ENCODE results near the gene NCAPG2. TPM values are rescaled to one million over a fixed set of nuclear protein-coding genes. Genes with fewer than 3 reads are reported as not detected.

Gene NCAPG2
- total and polyA plus RNA-seq, 10 of the 15 experiments (the other 5 are each of a cell fraction or from before 2014, with no cell fraction given), result 11.2 to 78.2 (median 49.2) TPM

DNA sequence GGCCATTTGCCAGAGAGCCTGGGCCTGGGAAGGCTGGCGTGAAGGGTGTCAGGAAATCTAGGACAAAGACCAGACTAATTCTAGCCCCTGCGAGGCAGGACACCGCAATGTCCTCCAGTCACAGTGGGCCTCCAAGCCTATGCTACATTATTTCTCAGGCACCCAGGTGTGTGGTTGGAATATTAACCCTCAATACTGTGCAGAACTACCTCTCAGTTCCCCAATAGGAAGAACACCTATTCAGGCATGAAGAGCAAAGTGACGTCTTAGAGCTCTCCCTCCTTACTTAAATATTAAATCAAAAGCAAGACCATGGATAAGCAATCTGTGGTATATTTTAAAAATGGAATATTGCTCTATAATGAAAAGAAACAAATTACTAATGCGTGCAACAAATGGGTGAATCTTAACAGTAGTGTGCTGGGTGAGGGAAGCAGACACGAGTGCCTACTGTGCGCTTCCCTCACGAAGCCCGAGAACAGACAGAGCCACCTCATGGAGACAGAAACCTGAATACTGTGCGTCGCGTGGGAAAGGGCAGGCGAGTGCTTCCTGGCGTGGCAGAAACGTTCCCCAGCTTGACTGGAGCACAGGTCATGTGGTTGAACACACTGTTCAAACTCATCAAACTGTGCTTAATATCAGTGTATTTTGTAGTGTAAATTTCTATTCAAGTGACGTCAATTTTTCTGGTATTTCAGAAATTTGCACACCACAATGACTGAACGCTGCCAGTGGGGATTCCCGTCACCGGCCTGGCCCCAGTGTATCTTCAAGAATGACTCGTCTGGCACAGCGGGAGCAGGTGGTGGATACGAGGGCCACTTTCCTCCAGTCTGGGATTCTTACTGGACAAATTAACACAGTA is 101.5 kb downstream of the NCAPG2 start (continued):
- TF ChIP-seq, protein P1, sequence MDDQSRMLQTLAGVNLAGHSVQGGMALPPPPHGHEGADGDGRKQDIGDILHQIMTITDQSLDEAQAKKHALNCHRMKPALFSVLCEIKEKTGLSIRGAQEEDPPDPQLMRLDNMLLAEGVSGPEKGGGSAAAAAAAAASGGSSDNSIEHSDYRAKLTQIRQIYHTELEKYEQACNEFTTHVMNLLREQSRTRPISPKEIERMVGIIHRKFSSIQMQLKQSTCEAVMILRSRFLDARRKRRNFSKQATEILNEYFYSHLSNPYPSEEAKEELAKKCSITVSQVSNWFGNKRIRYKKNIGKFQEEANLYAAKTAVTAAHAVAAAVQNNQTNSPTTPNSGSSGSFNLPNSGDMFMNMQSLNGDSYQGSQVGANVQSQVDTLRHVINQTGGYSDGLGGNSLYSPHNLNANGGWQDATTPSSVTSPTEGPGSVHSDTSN (IDR thresholded peaks at IDR 0.05; ENCODE audit: insufficient replicate concordance, low read depth, low read length), result no peak
- TF ChIP-seq ZBED1 (IDR thresholded peaks at IDR 0.05; ENCODE audit: borderline replicate concordance), result no peak
- no peak for TF ChIP-seq RFX5 (IDR thresholded peaks at IDR 0.05; ENCODE audit: low read depth, low read length)
- TF ChIP-seq, protein P2, sequence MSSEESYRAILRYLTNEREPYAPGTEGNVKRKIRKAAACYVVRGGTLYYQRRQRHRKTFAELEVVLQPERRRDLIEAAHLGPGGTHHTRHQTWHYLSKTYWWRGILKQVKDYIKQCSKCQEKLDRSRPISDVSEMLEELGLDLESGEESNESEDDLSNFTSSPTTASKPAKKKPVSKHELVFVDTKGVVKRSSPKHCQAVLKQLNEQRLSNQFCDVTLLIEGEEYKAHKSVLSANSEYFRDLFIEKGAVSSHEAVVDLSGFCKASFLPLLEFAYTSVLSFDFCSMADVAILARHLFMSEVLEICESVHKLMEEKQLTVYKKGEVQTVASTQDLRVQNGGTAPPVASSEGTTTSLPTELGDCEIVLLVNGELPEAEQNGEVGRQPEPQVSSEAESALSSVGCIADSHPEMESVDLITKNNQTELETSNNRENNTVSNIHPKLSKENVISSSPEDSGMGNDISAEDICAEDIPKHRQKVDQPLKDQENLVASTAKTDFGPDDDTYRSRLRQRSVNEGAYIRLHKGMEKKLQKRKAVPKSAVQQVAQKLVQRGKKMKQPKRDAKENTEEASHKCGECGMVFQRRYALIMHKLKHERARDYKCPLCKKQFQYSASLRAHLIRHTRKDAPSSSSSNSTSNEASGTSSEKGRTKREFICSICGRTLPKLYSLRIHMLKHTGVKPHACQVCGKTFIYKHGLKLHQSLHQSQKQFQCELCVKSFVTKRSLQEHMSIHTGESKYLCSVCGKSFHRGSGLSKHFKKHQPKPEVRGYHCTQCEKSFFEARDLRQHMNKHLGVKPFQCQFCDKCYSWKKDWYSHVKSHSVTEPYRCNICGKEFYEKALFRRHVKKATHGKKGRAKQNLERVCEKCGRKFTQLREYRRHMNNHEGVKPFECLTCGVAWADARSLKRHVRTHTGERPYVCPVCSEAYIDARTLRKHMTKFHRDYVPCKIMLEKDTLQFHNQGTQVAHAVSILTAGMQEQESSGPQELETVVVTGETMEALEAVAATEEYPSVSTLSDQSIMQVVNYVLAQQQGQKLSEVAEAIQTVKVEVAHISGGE (CRISPR knock-in tag; IDR thresholded peaks at IDR 0.05), result no peak
- TF ChIP-seq, protein P3, sequence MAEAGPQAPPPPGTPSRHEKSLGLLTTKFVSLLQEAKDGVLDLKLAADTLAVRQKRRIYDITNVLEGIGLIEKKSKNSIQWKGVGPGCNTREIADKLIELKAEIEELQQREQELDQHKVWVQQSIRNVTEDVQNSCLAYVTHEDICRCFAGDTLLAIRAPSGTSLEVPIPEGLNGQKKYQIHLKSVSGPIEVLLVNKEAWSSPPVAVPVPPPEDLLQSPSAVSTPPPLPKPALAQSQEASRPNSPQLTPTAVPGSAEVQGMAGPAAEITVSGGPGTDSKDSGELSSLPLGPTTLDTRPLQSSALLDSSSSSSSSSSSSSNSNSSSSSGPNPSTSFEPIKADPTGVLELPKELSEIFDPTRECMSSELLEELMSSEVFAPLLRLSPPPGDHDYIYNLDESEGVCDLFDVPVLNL (IDR thresholded peaks at IDR 0.05; ENCODE audit: low read depth, low read length), result no peak
- TF ChIP-seq ZNF217 (IDR thresholded peaks at IDR 0.05), result no peak
- no peak for TF ChIP-seq MYB (IDR thresholded peaks at IDR 0.05; ENCODE audit: borderline replicate concordance, low read depth, low read length)
- TF ChIP-seq, protein P4, sequence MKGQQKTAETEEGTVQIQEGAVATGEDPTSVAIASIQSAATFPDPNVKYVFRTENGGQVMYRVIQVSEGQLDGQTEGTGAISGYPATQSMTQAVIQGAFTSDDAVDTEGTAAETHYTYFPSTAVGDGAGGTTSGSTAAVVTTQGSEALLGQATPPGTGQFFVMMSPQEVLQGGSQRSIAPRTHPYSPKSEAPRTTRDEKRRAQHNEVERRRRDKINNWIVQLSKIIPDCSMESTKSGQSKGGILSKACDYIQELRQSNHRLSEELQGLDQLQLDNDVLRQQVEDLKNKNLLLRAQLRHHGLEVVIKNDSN (IDR thresholded peaks at IDR 0.05; ENCODE audit: borderline replicate concordance, extremely low read length, insufficient read depth, low read depth, low read length), result no peak
- no peak for TF ChIP-seq JUND (IDR thresholded peaks at IDR 0.05; ENCODE audit: low read depth, low read length)
- no peak for TF ChIP-seq TCF7 (IDR thresholded peaks at IDR 0.05; ENCODE audit: borderline replicate concordance)
- 0 out of 2 replicates have a peak, but pooled peaks have one; percentile 48 for TF ChIP-seq CREM (IDR thresholded peaks at IDR 0.05; ENCODE audit: low read depth)
- TF ChIP-seq, protein P5, sequence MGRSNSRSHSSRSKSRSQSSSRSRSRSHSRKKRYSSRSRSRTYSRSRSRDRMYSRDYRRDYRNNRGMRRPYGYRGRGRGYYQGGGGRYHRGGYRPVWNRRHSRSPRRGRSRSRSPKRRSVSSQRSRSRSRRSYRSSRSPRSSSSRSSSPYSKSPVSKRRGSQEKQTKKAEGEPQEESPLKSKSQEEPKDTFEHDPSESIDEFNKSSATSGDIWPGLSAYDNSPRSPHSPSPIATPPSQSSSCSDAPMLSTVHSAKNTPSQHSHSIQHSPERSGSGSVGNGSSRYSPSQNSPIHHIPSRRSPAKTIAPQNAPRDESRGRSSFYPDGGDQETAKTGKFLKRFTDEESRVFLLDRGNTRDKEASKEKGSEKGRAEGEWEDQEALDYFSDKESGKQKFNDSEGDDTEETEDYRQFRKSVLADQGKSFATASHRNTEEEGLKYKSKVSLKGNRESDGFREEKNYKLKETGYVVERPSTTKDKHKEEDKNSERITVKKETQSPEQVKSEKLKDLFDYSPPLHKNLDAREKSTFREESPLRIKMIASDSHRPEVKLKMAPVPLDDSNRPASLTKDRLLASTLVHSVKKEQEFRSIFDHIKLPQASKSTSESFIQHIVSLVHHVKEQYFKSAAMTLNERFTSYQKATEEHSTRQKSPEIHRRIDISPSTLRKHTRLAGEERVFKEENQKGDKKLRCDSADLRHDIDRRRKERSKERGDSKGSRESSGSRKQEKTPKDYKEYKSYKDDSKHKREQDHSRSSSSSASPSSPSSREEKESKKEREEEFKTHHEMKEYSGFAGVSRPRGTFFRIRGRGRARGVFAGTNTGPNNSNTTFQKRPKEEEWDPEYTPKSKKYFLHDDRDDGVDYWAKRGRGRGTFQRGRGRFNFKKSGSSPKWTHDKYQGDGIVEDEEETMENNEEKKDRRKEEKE (IDR thresholded peaks at IDR 0.05), result no peak
- no peak for TF ChIP-seq IKZF1 (conservative IDR thresholded peaks at IDR 0.05)
- TF ChIP-seq POLR2AphosphoS5 (IDR thresholded peaks at IDR 0.05; ENCODE audit: low read length), result no peak
- TF ChIP-seq NRF1 (conservative IDR thresholded peaks at IDR 0.05; ENCODE audit: low read depth, low read length), result no peak
